HG02884 (cell line): Measurements from ENCODE around the gene CAMK2N1.

Experiments used
- ATAC-seq: cut with Tn5 transposase; IDR thresholded peaks from one replicate; pipeline ENCODE4 v1.9.1; 2021; ENCODE audit warnings: mild to moderate bottlenecking, moderate library complexity; ENCODE audit not compliant: unreplicated experiment

The CAMK2N1 gene

GRCh38 chr1:20479840-20480239, 6.2 kb downstream of the CAMK2N1 start:
- ATAC-seq = no peak

GRCh38 chr1:20478057-20478635, 7.9 kb downstream of the CAMK2N1 start:
- no peak for ATAC-seq

GRCh38 chr1:20477348-20478056, 8.5 kb downstream of the CAMK2N1 start:
- no peak for ATAC-seq

GRCh38 chr1:20476265-20477038, 9.6 kb downstream of the CAMK2N1 start:
- no peak for ATAC-seq

DNA sequence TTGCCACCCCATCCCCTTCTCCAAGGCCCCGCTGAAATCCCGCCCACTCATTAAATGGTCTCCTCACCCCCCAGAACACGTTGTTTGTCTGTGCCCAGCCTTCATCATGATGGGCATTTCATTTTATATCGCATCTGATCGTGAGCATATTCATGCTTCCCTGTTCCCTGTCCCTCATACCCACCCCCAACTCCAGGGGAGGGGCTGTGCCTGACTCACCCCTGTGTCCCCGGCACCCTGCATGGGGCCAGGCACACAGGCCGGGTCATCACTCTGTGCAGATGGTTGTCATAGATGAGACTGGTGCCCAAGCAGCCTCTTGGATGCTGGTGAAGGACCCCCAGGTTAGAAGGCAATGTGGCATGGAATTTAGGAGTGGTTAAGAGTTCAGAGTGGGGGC, 11.0 kb downstream of the CAMK2N1 start:
- ATAC-seq = no peak

DNA sequence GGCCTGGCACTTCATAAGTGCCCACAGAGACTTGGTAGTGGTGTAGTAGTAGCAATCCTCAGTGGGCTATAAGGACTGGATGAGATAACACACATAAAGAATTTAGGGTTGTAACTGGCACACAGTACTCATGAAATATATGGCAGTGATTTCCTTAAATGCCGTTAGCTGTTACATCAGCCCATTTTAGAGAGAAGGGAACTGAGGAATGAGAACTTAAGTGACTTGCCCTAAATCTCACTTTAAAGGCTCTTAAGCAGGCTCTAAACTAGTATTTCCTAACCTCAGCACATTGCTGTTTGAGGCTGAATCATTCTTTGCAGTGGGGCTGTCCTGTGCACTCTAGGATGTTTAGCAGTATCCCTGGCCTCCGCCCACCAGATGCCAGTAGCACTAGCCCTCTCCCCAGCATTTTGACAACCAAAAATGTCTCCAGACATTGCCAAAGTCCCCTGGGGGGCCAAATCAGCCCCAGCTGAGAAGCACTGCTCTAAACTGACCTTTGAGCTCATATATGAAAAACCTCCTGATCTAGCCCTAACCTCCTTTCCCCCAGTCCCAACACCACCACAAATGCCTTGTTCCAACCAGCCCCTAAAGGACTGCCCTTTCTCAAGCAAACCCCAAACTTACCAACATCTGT, 11.6 kb downstream of the CAMK2N1 start:
- ATAC-seq = no peak

- no peak for ATAC-seq
Observed at GRCh38 chr1:20473894-20474293, 12.1 kb downstream of the CAMK2N1 start.

- no peak for ATAC-seq
Observed at GRCh38 chr1:20472860-20473711, 12.9 kb downstream of the CAMK2N1 start.

GRCh38 chr1:20472121-20472520, 13.9 kb downstream of the CAMK2N1 start:
- ATAC-seq = no peak

- ATAC-seq = no peak
Observed at GRCh38 chr1:20470194-20470593, 15.8 kb downstream of the CAMK2N1 start.

GRCh38 chr1:20469406-20470076, 16.5 kb downstream of the CAMK2N1 start:
- no peak for ATAC-seq

GRCh38 chr1:20466273-20466672, 19.7 kb downstream of the CAMK2N1 start:
- ATAC-seq = no peak

- ATAC-seq = no peak
Observed at GRCh38 chr1:20465187-20465586, 20.8 kb downstream of the CAMK2N1 start.

GRCh38 chr1:20463502-20463901, 22.5 kb downstream of the CAMK2N1 start:
- ATAC-seq = no peak

GRCh38 chr1:20462397-20462796, 23.6 kb downstream of the CAMK2N1 start:
- ATAC-seq = no peak

DNA sequence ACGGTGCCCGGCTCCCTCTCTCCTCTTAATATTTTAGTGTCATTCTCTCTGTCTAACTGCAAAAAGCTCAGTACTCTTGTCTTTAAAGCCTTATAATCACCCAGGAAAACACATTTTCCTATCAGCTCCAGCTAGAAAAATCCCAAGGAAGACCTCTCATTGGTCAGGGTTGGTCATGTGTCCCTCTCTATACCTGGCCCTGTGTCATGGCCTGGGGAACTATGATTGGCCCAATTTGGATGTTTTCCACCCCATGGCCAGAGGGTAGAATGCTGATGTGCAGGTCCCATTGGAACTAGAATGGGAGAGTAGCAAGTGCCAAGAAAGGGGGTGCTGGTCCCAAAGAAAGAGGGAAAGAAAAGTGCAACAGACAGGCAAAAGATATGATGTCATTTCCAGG, 27.3 kb downstream of the CAMK2N1 start:
- ATAC-seq = no peak

DNA sequence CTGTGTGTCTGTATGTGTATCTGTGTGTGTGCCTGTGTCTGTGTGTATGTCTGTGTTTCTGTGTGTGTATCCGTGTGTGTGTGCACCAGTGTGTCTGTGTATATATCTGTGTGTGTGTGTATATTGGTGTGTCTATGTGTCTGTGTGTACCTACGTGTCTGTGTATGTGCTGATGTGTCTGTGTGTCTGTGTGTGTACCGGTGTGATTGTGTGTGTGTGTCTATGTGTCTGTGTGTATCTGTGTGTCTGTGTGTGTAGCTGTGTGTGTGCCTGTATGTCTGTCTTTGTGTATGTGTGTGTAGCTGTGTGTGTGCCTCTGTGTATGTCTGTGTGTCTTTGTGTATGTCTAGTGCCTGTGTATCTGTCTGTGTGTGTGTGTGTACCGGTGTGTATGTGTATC, 32.0 kb downstream of the CAMK2N1 start:
- ATAC-seq = no peak

GRCh38 chr1:20449735-20450311, 36.2 kb downstream of the CAMK2N1 start:
- no peak for ATAC-seq

DNA sequence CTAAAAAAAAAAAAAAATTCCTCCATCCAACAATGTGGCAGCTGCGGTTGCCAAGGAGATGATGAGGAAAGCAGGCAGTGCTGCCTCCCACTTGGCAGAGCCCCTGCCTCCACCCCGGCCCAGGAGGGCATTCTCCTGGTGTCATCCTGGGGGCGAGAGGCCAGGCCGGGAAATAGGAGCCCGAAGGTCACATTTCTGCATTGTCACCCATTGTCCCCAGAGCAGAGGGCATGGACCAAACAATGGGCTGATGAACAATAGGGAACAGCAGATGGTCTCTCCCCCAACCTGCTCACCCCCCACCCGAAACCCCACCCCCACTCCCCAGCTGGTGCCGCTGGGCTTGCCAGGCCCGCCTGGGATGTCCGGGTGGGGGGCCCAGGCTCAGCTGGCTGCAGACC, 37.3 kb downstream of the CAMK2N1 start:
- ATAC-seq = no peak

GRCh38 chr1:20447794-20448193, 38.2 kb downstream of the CAMK2N1 start:
- ATAC-seq = no peak
